Ishikawa (cell line): ENCODE measurements around the gene RNU5D-1.

Experiments
- CEBPB ChIP-seq: IDR thresholded peaks from 2 replicates; pipeline ENCODE4 v1.6.1; 2012
- CREB1 ChIP-seq: IDR thresholded peaks from 2 replicates; pipeline ENCODE4 v1.6.1; 2012; ENCODE audit warnings: low read depth
- EGR1 ChIP-seq: IDR thresholded peaks from 2 replicates; pipeline ENCODE4 v1.6.1; 2012
- EP300 ChIP-seq: IDR thresholded peaks from 2 replicates; pipeline ENCODE4 v1.6.1; 2012; ENCODE audit warnings: borderline replicate concordance
- FOXM1 ChIP-seq: IDR thresholded peaks from 2 replicates; pipeline ENCODE4 v1.6.1; 2012; ENCODE audit warnings: low read depth, borderline replicate concordance
- MAX ChIP-seq: IDR thresholded peaks from 2 replicates; pipeline ENCODE4 v1.6.1; 2012
- NFIC ChIP-seq: IDR thresholded peaks from 2 replicates; pipeline ENCODE4 v1.6.1; 2012
- RAD21 ChIP-seq: IDR thresholded peaks from 2 replicates; pipeline ENCODE4 v1.6.1; 2012; ENCODE audit warnings: low read depth
- REST ChIP-seq: IDR thresholded peaks from 2 replicates; pipeline ENCODE4 v1.6.1; 2012; ENCODE audit warnings: low read depth, mild to moderate bottlenecking
- TAF1 ChIP-seq: IDR thresholded peaks from 2 replicates; pipeline ENCODE4 v1.6.1; 2012; ENCODE audit warnings: low read depth, mild to moderate bottlenecking
- TCF12 ChIP-seq: IDR thresholded peaks from 2 replicates; pipeline ENCODE4 v1.6.1; 2012; ENCODE audit warnings: low read depth
- TEAD4 ChIP-seq: IDR thresholded peaks from 2 replicates; pipeline ENCODE4 v1.6.1; 2012
- USF1 ChIP-seq: IDR thresholded peaks from 2 replicates; pipeline ENCODE4 v1.6.1; 2012
- YY1 ChIP-seq: IDR thresholded peaks from 2 replicates; pipeline ENCODE4 v1.6.1; 2012; ENCODE audit warnings: low read depth
- ZBTB7A ChIP-seq: IDR thresholded peaks from 2 replicates; pipeline ENCODE4 v1.6.1; 2012; ENCODE audit warnings: low read depth

RNU5D-1 gene

GRCh38 chr1:44696101-44696500 is 34.9 kb downstream of the RNU5D-1 start:
- TF ChIP-seq EP300 = no peak
- no peak for TF ChIP-seq FOXM1
- TF ChIP-seq REST = no peak
- no peak for TF ChIP-seq USF1

GRCh38 chr1:44695671-44696070 is 35.3 kb downstream of the RNU5D-1 start:
- TF ChIP-seq ZBTB7A (no peak), TCF12 (no peak), TAF1 (no peak), MAX (no peak), RAD21 (no peak), REST (no peak), EP300 (no peak), TEAD4 (no peak), FOXM1 (no peak), CEBPB (no peak), NFIC (no peak), USF1 (no peak), YY1 (no peak), EGR1 (no peak)

GRCh38 chr1:44694863-44695478 is 36.0 kb downstream of the RNU5D-1 start:
- TF ChIP-seq USF1 (no peak), MAX (no peak), EP300 (no peak), CEBPB (no peak), RAD21 (no peak), TEAD4 (no peak), ZBTB7A (no peak), YY1 (no peak), EGR1 (no peak), TAF1 (no peak), NFIC (no peak), FOXM1 (no peak), TCF12 (no peak), REST (no peak), CREB1 (no peak)

- TF ChIP-seq TCF12 (no peak), CEBPB (no peak), YY1 (no peak), TAF1 (no peak), NFIC (no peak), REST (no peak), ZBTB7A (no peak), FOXM1 (no peak), USF1 (no peak), EP300 (no peak), MAX (no peak), TEAD4 (no peak), RAD21 (no peak), CREB1 (no peak), EGR1 (no peak)
Measured at GRCh38 chr1:44693900-44694299, 37.1 kb downstream of the RNU5D-1 start.
